H9 (cell line): ENCODE measurements around the gene SDR42E1. TPM values are rescaled to one million over a fixed set of nuclear protein-coding genes. Genes with fewer than 3 reads are reported as not detected.

Experiments used
- DNase-seq: peaks from one replicate; pipeline ENCODE4 v3.0.0-alpha.2; 2017
- H2AFZ ChIP-seq: one replicate; pipeline ENCODE4 v1.6.1; 2013; ENCODE audit warnings: mild to moderate bottlenecking, low read length, control low read depth, moderate library complexity
- H2AK5ac ChIP-seq: 2 replicates; pipeline ENCODE4 v1.6.1; 2013; ENCODE audit warnings: low read length, control low read depth, mixed read lengths; ENCODE audit not compliant: insufficient read length
- H2BK120ac ChIP-seq: one replicate; pipeline ENCODE4 v1.6.1; 2013; ENCODE audit warnings: low read depth, mild to moderate bottlenecking, low read length, control low read depth, inconsistent platforms; ENCODE audit not compliant: poor library complexity, severe bottlenecking
- H2BK12ac ChIP-seq: 2 replicates; pipeline ENCODE4 v1.6.1; 2013; ENCODE audit warnings: low read length, control low read depth, mixed read lengths, low read depth; ENCODE audit not compliant: insufficient read length
- H2BK15ac ChIP-seq: 2 replicates; pipeline ENCODE4 v1.6.1; 2013; ENCODE audit warnings: low read depth, low read length, control low read depth
- H2BK20ac ChIP-seq: one replicate; pipeline ENCODE4 v1.6.1; 2013; ENCODE audit warnings: low read depth, mild to moderate bottlenecking, low read length, control low read depth, inconsistent platforms; ENCODE audit not compliant: poor library complexity, severe bottlenecking
- H2BK5ac ChIP-seq: 2 replicates; pipeline ENCODE4 v1.6.1; 2013; ENCODE audit warnings: low read length, control low read depth, mixed read lengths; ENCODE audit not compliant: insufficient read length
- H3K14ac ChIP-seq: 2 replicates; pipeline ENCODE4 v1.6.1; 2013; ENCODE audit warnings: low read length, control low read depth; ENCODE audit not compliant: insufficient read depth
- H3K18ac ChIP-seq: 2 replicates; pipeline ENCODE4 v1.6.1; 2013; ENCODE audit warnings: low read depth, mild to moderate bottlenecking, mixed read lengths, low read length, control low read depth; ENCODE audit not compliant: insufficient read length
- H3K23ac ChIP-seq: 2 replicates; pipeline ENCODE4 v1.6.1; 2013; ENCODE audit warnings: low read length, control low read depth, mixed read lengths, low read depth; ENCODE audit not compliant: insufficient read length
- H3K23me2 ChIP-seq: 2 replicates; pipeline ENCODE4 v1.6.1; 2013; ENCODE audit warnings: low read depth, mild to moderate bottlenecking, mixed read lengths, low read length, control low read depth; ENCODE audit not compliant: insufficient read length, poor library complexity, severe bottlenecking
- H3K27ac ChIP-seq: 2 replicates; pipeline ENCODE4 v1.5.1; 2013; ENCODE audit warnings: low read length, control low read depth, mixed read lengths, low read depth; ENCODE audit not compliant: insufficient read length
- H3K27me3 ChIP-seq: 2 replicates; pipeline ENCODE4 v1.6.1; 2013; ENCODE audit warnings: low read length, control low read depth, inconsistent platforms; ENCODE audit not compliant: insufficient read depth
- H3K4ac ChIP-seq: 2 replicates; pipeline ENCODE4 v1.6.1; 2013; ENCODE audit warnings: low read depth, mild to moderate bottlenecking, control low read depth, inconsistent platforms, low read length, moderate library complexity
- H3K4me1 ChIP-seq: 2 replicates; pipeline ENCODE4 v1.6.1; 2013; ENCODE audit warnings: low read length, control low read depth, inconsistent platforms; ENCODE audit not compliant: insufficient read depth
- H3K4me2 ChIP-seq: 2 replicates; pipeline ENCODE4 v1.6.1; 2013; ENCODE audit warnings: low read length, control low read depth, mixed read lengths; ENCODE audit not compliant: insufficient read length, insufficient read depth
- H3K56ac ChIP-seq: 2 replicates; pipeline ENCODE4 v1.6.1; 2013; ENCODE audit warnings: low read depth, mild to moderate bottlenecking, mixed read lengths, low read length, control low read depth; ENCODE audit not compliant: insufficient read length
- H3K79me1 ChIP-seq: 2 replicates; pipeline ENCODE4 v1.6.1; 2013; ENCODE audit warnings: low read depth, mild to moderate bottlenecking, moderate library complexity, low read length, control low read depth, inconsistent platforms; ENCODE audit not compliant: insufficient read depth, poor library complexity, severe bottlenecking
- H3K79me2 ChIP-seq: 2 replicates; pipeline ENCODE4 v1.6.1; 2013; ENCODE audit warnings: low read length, control low read depth, inconsistent platforms; ENCODE audit not compliant: insufficient read depth
- H3K9ac ChIP-seq: 2 replicates; pipeline ENCODE4 v1.6.1; 2013; ENCODE audit warnings: low read length, control low read depth, mixed read lengths; ENCODE audit not compliant: insufficient read length; ENCODE audit errors: extremely low read depth
- H3K9me3 ChIP-seq: one replicate; pipeline ENCODE4 v1.6.1; 2013; ENCODE audit warnings: low read depth, low read length, inconsistent platforms; ENCODE audit not compliant: control insufficient read depth
- H3T11ph ChIP-seq: one replicate; pipeline ENCODE4 v1.6.1; 2013; ENCODE audit warnings: mild to moderate bottlenecking, low read length, control low read depth, inconsistent platforms
- H4K20me1 ChIP-seq: one replicate; pipeline ENCODE4 v1.6.1; 2013; ENCODE audit not compliant: control insufficient read depth, insufficient read length, insufficient read depth
- H4K5ac ChIP-seq: 2 replicates; pipeline ENCODE4 v1.6.1; 2013; ENCODE audit warnings: low read depth, mild to moderate bottlenecking, mixed read lengths, low read length, control low read depth; ENCODE audit not compliant: insufficient read length
- H4K8ac ChIP-seq: replicated peaks from 2 replicates; pipeline ENCODE4 v1.6.1; 2013; ENCODE audit warnings: low read length, control low read depth, mixed read lengths, low read depth; ENCODE audit not compliant: insufficient read length
- H4K91ac ChIP-seq: 2 replicates; pipeline ENCODE4 v1.6.1; 2013; ENCODE audit warnings: low read depth, mild to moderate bottlenecking, moderate library complexity, mixed read lengths, low read length, control low read depth; ENCODE audit not compliant: insufficient read length
- H3K27ac Mint-ChIP-seq, 3 experiments: 2 replicates in 2 of 3; 3 replicates in 1 of 3; pipeline ENCODE4 v1.8.0; 2020 to 2021; ENCODE audit warnings: mixed read lengths in 3 of 3, mild to moderate bottlenecking in 1 of 3, moderate library complexity in 1 of 3
- H3K27me3 Mint-ChIP-seq: 2 replicates; pipeline ENCODE4 v1.8.0; 2021; ENCODE audit warnings: low read depth, mild to moderate bottlenecking, moderate library complexity, mixed read lengths
- H3K36me3 Mint-ChIP-seq, 3 experiments: 2 replicates in 2 of 3; 3 replicates in 1 of 3; pipeline ENCODE4 v1.8.0; 2020 to 2021; ENCODE audit warnings: low read depth in 3 of 3, mixed read lengths in 3 of 3; ENCODE audit not compliant: insufficient read depth in 1 of 3
- H3K4me1 Mint-ChIP-seq, 2 experiments: 2 replicates each; pipeline ENCODE4 v1.8.0; 2020; ENCODE audit warnings: mixed read lengths in 2 of 2
- H3K4me3 Mint-ChIP-seq, 2 experiments: 2 replicates in 1 of 2; 3 replicates in 1 of 2; pipeline ENCODE4 v1.8.0; 2020 to 2021; ENCODE audit warnings: mild to moderate bottlenecking in 2 of 2, mixed read lengths in 2 of 2, moderate library complexity in 1 of 2
- H3K9me3 Mint-ChIP-seq, 2 experiments: 2 replicates in 1 of 2; 3 replicates in 1 of 2; pipeline ENCODE4 v1.8.0; 2020; ENCODE audit warnings: mild to moderate bottlenecking in 2 of 2, mixed read lengths in 2 of 2, moderate library complexity in 1 of 2
- CTCF ChIP-seq: fragments of 200-600 bp; sonication (generic); conservative IDR thresholded peaks from 3 replicates; pipeline ENCODE4 v1.8.0; 2021; ENCODE audit warnings: antibody characterized with exemption, mild to moderate bottlenecking
- WGBS: extraction: QIAGEN DNeasy Blood & Tissue Kit; methylation state at CpG from one replicate; pipeline ENCODE4 v1.1.7; 2013; ENCODE audit warnings: missing lambda C conversion rate, low lambda C conversion rate, mixed read lengths; ENCODE audit not compliant: insufficient read length; ENCODE audit errors: extremely low coverage; 5-methylcytosine and 5-hydroxymethylcytosine counted together
- total RNA-seq: library from RNA; stranded (reverse); gene quantifications from 2 replicates; pipeline ENCODE4 v1.2.1, GENCODE V29; 2021

The SDR42E1 gene
- total RNA-seq, 1 experiment from 2014 or later, result not detected

GRCh38 chr16:82046541-82046940 lies 35.3 kb upstream of the SDR42E1 start:
- Histone ChIP-seq H3K9ac (no peak overlapping the region), H2BK12ac (no peak overlapping the region), H2AK5ac (no peak overlapping the region), H3K4me1 (no peaks in the 10 kb centered on the region), H2BK5ac (no peak overlapping the region), H3K4me2 (no peak overlapping the region), H3K79me2 (no peaks in the 10 kb centered on the region), H3K14ac (no peak overlapping the region), H3K23ac (no peak overlapping the region), H2BK20ac (no peak overlapping the region), H3K27me3 (no peaks in the 10 kb centered on the region), H3K9me3 (no peaks in the 10 kb centered on the region), H4K8ac (no peak overlapping the region), H3K23me2 (no peaks in the 10 kb centered on the region), H2BK15ac (no peak overlapping the region), H3K18ac (no peak overlapping the region), H3K79me1 (no peaks in the 10 kb centered on the region), H2AFZ (no peak overlapping the region), H3T11ph (no peak overlapping the region), H3K4ac (no peak overlapping the region), H2BK120ac (no peak overlapping the region), H4K20me1 (no peaks in the 10 kb centered on the region), H3K27ac (no peak overlapping the region), H3K56ac (no peak overlapping the region), H4K5ac (no peak overlapping the region), H4K91ac (no peak overlapping the region)
- Mint-ChIP-seq H3K4me1 (peaks cover 2% of the 10 kb centered on the region in 2 experiments), H3K36me3 (no peaks in the 10 kb centered on the region), H3K9me3 (no peaks in the 10 kb centered on the region), H3K4me3 (no peak overlapping the region), H3K27ac (no peak overlapping the region; a peak in 1 of 7 replicates), H3K27me3 (peaks cover 5% of the 10 kb centered on the region; the same call in 1 of the 2 replicates)
- DNase-seq, result no peak
- TF ChIP-seq CTCF, result no peak
- no CpG with 5 or more reads among the region's 4 CpGs for WGBS
